Subcutaneous adipose tissue (tissue), 4 donors: ENCODE results near the gene B3GNT7. TPM values are rescaled to one million over a fixed set of nuclear protein-coding genes. Genes with fewer than 3 reads are reported as not detected.

Source experiments
- CTCF ChIP-seq: fragments of 450-650 bp; IDR thresholded peaks from one replicate; pipeline ENCODE4 v1.5.1; 2016; ENCODE audit warnings: low read depth, mild to moderate bottlenecking, control low read depth, antibody characterized with exemption, moderate library complexity
- total RNA-seq, 4 donors: library from RNA; depleted of rRNA; stranded (reverse); fragments of >200 nt; gene quantifications; one replicate each; pipeline ENCODE4 v1.1.0, GENCODE V29; 2016

Gene B3GNT7
- total RNA-seq, 4 donors from 2014 or later, result 0.82 to 3.4 (median 1.8) TPM

- no peak for TF ChIP-seq CTCF
Observed at GRCh38 chr2:231427116-231427515, 31.6 kb downstream of the B3GNT7 start.

- no peak for TF ChIP-seq CTCF
Observed at GRCh38 chr2:231429152-231429551, 33.6 kb downstream of the B3GNT7 start.

GRCh38 chr2:231429901-231430300 is 34.4 kb downstream of the B3GNT7 start:
- TF ChIP-seq CTCF, result no peak

- TF ChIP-seq CTCF, result no peak
Observed at GRCh38 chr2:231431606-231432005, 36.1 kb downstream of the B3GNT7 start.

- no peak for TF ChIP-seq CTCF
Observed at GRCh38 chr2:231433990-231434389, 38.5 kb downstream of the B3GNT7 start.

DNA sequence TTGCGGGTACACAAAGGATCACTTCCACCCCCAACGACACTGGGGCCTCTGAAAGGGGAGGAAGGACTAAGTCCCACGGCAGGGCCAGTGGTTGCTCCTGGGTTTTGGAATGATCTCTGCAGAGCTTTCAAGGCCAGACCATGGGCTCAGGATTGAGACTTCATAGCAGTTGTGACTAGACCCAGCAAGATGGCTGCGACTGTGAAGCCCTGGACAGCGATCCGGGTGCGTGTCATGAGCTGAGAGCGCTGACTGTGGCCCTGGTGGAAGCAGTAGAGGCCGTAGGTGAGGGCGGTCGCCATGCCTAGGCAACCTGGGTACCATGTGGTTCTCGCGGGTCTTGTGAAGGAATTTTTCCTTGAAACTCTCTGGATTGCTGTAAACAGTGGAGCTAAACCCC is 41.4 kb downstream of the B3GNT7 start:
- TF ChIP-seq CTCF, result no peak

- TF ChIP-seq CTCF, result no peak
Observed at GRCh38 chr2:231449503-231450054, 54.1 kb downstream of the B3GNT7 start.
